NCI-H526 (cell line): ENCODE results near the gene ABCA12.

ENCODE experiments used
- DNase-seq, 2 experiments: peaks; one replicate each; lab custom pipeline; 2025; lab: John Stamatoyannopoulos, UW

ABCA12 gene

GRCh38 chr2:215032153-215032552 lies 106.3 kb downstream of the ABCA12 start:
- DNase-seq, result peak; percentile 74 to 81

DNA sequence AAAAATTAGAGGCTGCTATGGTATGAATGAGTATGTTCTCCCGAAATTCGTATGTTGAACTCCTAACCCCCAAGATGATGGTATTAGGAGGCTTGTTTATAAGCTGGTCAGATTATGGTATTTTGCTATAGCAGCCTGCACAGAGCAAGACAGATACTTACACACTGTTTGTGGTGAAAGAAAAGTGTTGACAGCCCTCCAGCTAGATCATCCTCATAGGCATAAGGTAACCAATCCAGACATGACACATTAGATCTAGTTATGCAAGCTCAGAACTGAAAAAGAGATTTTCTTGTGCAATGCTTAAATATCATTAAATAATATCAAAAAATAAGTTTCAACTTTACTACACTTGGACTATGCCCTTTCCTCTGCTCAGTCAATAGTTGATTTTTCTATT lies 107.1 kb downstream of the ABCA12 start:
- DNase-seq, result peak; percentile 37 to 43

- DNase-seq, result no peak
Observed at GRCh38 chr2:215029936-215030335, 108.5 kb downstream of the ABCA12 start.

- DNase-seq, result no peak
Observed at GRCh38 chr2:215028231-215028630, 110.2 kb downstream of the ABCA12 start.

- DNase-seq, result no peak
Observed at GRCh38 chr2:215027779-215028178, 110.6 kb downstream of the ABCA12 start.

DNA sequence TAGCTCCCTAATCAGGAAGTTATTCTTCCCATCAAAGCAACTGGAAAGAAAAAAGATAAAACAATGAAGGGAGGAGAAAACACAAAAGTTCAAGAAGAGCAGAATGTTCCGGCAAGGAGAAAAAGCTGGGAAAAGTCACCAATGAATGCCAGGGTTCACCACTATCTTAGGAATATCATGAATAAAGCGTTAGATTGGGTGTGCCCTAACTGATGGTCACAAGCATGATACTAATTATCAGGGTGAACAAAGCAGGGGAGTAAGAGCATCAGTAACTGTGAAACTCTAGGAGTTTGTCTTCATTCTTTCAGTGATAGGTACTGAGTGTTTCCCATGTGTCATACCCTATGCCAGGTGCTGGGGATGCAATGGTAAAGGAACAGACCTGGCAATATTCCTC lies 115.5 kb downstream of the ABCA12 start:
- no peak for DNase-seq

- no peak for DNase-seq
Observed at GRCh38 chr2:215022418-215022817, 116.0 kb downstream of the ABCA12 start.

DNA sequence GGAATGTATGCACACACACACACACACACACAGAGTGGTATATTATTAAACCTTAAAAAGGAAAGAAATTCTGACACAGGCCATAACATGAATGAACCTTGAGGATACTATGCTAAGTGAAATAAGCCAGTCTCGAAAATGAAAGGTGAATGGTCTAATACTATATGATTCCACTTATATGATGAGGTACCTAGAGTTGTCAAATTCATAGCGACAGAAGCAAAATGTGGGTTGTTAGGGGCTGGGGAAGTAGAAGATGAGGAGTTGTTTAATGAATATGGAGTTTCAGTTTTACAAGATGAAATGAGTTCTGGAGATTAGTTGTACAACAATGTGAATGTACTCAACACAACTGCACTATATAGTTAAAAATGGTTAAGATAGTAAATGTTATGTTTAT lies 118.1 kb downstream of the ABCA12 start:
- DNase-seq, result no peak

DNA sequence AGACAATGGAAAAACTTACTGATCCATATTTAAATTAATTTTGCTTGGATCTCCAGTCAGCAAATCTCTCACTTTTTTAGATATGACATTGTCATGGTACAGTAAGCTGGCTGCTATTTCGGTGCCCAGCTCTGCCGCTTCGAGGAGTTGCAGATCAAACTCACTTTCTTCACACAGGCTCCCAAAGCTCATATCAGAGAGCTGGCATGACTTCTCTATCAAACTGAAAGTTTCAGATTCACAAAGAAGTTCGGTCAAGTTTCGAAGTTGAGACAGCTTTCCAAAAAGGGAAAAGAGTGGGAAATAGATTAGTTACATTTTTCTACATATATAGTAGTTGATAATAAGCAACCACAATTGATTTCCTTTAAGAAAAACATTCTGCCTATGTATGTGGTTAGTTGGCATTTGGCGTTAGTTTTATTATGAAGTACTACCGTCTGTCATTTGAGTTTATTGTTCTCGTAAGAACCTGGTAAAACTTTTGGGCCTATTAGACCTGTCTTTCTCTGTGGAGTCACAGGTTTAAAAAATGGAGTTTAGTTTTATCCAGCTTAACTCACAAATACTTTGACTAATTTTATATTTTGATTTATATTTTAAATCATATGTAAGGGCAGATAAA lies 118.8 kb downstream of the ABCA12 start:
- DNase-seq, result no peak

GRCh38 chr2:215019085-215019484 lies 119.3 kb downstream of the ABCA12 start:
- DNase-seq, result peak in 1 of 2 experiments; percentile 31

DNA sequence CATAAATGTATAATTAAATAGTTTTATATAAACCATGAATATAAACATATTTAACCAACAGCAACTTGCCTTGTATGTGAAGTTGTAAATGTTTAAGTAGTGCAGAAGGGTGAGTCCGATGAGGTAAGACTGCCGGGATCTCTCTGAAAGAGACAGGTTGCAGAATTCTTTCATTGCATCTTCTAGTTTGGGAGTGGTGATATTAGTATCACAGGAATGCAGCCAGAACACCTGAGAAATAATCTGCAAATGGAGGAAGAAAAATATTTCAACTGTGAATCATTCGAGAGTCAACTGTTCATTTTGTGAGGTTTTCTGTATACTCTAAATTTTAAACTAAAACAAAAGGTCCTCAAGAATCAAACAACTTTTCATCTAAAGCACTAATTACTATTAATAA lies 123.0 kb downstream of the ABCA12 start:
- no peak for DNase-seq

GRCh38 chr2:215010390-215010789 lies 128.0 kb downstream of the ABCA12 start:
- no peak for DNase-seq

GRCh38 chr2:215003001-215003400 lies 135.4 kb downstream of the ABCA12 start:
- DNase-seq, result no peak

GRCh38 chr2:215002500-215002899 lies 135.9 kb downstream of the ABCA12 start:
- DNase-seq, result peak; percentile 11 to 78

GRCh38 chr2:215000721-215001120 lies 137.7 kb downstream of the ABCA12 start:
- DNase-seq, result no peak

DNA sequence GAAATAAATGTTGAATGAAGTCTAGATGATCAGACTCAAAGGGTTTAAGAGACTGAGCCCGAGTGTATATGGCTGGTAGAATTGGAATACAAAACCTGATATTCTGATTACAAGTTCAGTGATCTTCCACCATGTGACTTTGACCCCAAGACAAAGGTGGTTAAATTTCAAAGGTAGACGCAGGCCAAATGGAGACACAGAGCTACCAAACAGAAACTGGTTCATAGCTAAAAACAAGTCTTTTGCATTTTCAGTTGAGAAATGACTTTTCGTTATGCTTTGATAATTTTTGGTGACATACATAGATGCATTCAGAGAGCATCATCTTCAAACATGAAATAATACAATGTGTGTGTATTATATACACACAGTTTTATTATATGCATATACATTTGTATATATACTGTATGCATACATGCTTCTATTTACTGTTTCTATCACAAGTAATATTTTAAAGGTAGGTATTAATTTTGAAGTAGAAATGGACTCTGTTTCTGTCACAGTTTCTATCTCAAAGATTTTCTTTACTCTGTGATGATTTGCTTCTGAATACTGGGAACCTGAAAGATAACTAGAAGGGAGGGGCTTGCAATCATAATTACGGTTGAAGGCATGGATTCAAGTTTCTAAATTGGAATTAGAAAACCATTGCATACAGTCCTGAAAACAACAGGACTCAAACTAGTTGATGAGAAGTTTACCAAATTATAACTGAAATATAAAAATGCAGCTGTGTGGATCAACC lies 142.3 kb downstream of the ABCA12 start:
- no peak for DNase-seq

DNA sequence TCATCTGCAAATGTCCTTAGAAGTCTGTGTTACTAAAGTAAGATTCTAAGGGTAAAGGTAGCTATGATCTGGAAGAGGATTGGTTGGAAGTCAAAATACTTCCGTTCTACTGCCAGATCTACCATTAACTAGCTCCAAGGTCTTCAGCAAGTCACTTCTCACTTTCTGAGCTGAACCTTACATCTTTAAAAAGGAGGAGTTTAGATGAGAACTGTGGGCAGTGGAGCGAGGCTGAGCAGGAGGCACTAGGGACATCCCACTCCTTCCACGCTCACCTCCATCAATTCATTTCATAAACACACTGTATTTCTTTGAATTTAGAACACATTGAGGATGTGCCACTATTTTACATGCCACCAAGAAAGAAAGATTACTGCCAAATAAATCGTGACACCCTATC lies 143.0 kb downstream of the ABCA12 start:
- no peak for DNase-seq

DNA sequence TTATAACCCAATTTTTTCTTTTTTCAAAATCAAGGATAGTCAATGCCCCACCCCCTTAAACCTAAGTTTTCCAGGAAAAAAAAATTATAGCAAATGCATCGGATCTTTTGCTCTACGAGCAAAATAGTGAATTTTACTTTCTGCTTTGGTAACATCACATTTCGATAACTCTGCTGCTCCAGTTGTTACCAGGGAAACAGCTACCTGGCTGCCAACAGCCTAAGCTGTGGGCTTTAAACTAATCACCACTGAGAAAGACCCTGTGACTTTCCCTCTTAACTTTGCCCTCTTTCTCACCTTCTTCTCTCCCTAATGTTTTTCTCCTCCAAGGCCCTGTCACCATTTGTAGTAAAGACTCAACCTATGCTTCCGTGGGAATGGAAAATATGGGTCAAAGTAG lies 145.5 kb downstream of the ABCA12 start:
- no peak for DNase-seq

- DNase-seq, result no peak
Observed at GRCh38 chr2:214989187-214989586, 149.2 kb downstream of the ABCA12 start.

- no peak for DNase-seq
Observed at GRCh38 chr2:214987261-214987660, 151.2 kb downstream of the ABCA12 start.

GRCh38 chr2:214985619-214986018 lies 152.8 kb downstream of the ABCA12 start:
- DNase-seq, result no peak

DNA sequence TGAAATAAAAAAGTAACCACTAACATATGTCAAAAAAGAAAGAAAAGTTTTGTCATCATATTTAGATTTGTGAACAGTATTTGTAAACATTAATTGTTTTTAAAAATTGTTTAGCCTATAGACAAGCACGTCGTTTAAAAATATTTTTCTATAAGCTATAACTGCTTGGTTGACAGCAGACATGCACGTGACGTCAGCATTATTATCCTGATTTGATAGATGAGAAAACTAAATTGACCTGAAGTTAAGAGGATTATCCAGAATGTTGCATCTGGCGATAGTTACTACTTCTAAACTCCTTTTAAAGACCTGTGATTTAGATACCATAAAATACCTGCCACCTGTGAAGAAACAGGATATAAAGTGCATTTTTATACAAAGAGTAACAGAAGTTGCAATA lies 172.0 kb downstream of the ABCA12 start:
- no peak for DNase-seq

DNA sequence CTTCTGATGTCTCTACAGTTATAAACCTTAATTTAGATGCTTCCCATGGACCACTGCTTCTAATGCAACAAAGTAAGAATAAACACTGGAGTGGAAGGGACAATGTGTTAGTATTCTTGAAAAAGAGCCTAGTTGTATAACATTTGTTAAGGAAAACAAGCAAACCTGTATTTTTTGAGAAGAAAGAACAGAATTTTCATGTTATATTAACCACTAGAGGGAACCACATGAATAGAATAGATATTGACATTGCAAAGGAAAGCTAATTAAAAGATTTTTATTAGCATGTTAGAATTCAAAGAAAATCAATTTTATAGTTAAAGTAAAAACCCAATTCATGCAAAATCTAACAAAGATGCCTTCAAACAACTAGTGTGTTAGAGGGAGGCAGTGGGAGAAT lies 177.7 kb downstream of the ABCA12 start:
- DNase-seq, result no peak

GRCh38 chr2:214946949-214947348 lies 191.5 kb downstream of the ABCA12 start:
- no peak for DNase-seq
